ENCODE results near the gene KDM7A.
"Not testable (repeated sequence)": the region's sequence is repeated elsewhere in the genome, so short reads cannot be mapped to it uniquely, and the experiment has no call there.

DNA sequence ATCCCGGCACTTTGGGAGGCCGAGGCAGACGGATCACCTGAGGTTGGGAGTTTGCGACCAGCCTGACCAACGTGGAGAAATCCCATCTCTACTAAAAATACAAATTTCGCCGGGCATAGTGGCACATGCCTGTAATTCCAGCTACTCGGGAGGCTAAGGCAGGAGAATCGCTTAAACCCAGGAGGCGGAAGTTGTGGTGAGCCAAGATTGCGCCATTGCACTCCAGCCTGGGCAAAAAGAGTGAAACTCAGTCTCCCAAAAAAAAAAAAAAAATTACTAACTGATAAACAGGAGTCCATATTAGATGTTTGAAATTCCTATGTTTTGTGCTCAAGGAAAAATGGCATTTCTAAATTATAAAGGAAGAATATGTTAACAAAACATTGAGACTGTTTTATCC lies 14.7 kb downstream of the KDM7A start:
- TF ChIP-seq, protein P1, sequence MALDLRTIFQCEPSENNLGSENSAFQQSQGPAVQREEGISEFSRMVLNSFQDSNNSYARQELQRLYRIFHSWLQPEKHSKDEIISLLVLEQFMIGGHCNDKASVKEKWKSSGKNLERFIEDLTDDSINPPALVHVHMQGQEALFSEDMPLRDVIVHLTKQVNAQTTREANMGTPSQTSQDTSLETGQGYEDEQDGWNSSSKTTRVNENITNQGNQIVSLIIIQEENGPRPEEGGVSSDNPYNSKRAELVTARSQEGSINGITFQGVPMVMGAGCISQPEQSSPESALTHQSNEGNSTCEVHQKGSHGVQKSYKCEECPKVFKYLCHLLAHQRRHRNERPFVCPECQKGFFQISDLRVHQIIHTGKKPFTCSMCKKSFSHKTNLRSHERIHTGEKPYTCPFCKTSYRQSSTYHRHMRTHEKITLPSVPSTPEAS (tag by site-specific recombination; IDR thresholded peaks at IDR 0.05) = not testable (repeated sequence)
- TF ChIP-seq, protein P2, sequence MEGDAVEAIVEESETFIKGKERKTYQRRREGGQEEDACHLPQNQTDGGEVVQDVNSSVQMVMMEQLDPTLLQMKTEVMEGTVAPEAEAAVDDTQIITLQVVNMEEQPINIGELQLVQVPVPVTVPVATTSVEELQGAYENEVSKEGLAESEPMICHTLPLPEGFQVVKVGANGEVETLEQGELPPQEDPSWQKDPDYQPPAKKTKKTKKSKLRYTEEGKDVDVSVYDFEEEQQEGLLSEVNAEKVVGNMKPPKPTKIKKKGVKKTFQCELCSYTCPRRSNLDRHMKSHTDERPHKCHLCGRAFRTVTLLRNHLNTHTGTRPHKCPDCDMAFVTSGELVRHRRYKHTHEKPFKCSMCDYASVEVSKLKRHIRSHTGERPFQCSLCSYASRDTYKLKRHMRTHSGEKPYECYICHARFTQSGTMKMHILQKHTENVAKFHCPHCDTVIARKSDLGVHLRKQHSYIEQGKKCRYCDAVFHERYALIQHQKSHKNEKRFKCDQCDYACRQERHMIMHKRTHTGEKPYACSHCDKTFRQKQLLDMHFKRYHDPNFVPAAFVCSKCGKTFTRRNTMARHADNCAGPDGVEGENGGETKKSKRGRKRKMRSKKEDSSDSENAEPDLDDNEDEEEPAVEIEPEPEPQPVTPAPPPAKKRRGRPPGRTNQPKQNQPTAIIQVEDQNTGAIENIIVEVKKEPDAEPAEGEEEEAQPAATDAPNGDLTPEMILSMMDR (tag by site-specific recombination; IDR thresholded peaks at IDR 0.05) = not testable (repeated sequence)

Measured in HEK293 (cell line).